Muscle layer of colon (tissue), 2 donors: ENCODE results near the gene DNAAF8.

Experiments
- H3K27ac ChIP-seq: one replicate; pipeline ENCODE4 v1.7.0; 2013; ENCODE audit warnings: low read depth, mild to moderate bottlenecking, low read length, moderate library complexity
- H3K27me3 ChIP-seq, 2 donors: one replicate each; pipeline ENCODE4 v1.7.0; 2013; ENCODE audit warnings: low read length in 2 of 2, mild to moderate bottlenecking in 2 of 2; ENCODE audit not compliant: insufficient read depth in 2 of 2, control insufficient read depth in 1 of 2
- H3K36me3 ChIP-seq: one replicate; pipeline ENCODE4 v1.7.0; 2013; ENCODE audit warnings: mild to moderate bottlenecking, low read length; ENCODE audit not compliant: insufficient read depth
- H3K4me1 ChIP-seq: one replicate; pipeline ENCODE4 v1.7.0; 2013; ENCODE audit warnings: mild to moderate bottlenecking, low read length; ENCODE audit not compliant: insufficient read depth
- H3K4me3 ChIP-seq, 2 donors: one replicate each; pipeline ENCODE4 v1.7.0; 2013; ENCODE audit warnings: low read length in 2 of 2, low read depth in 1 of 2, mild to moderate bottlenecking in 1 of 2, moderate library complexity in 1 of 2
- H3K9ac ChIP-seq: one replicate; pipeline ENCODE4 v1.7.0; 2013; ENCODE audit warnings: low read length
- H3K9me3 ChIP-seq: one replicate; pipeline ENCODE4 v1.7.0; 2013; ENCODE audit warnings: mild to moderate bottlenecking, low read length
- donor health status: abdominal sarcoma.
- donor health status: Adenocarcinoma of cecum.

DNAAF8 gene

GRCh38 chr16:4790871-4791270 lies 56.5 kb downstream of the DNAAF8 start:
- Histone ChIP-seq H3K4me1 (no peaks in the 10 kb centered on the region), H3K9me3 (no peaks in the 10 kb centered on the region), H3K4me3 (no peak overlapping the region), H3K27me3 (no peaks in the 10 kb centered on the region), H3K9ac (no peak overlapping the region), H3K36me3 (no peaks in the 10 kb centered on the region), H3K27ac (no peak overlapping the region)

- no peak overlapping the region for H3K27ac ChIP-seq
- no peaks in the 10 kb centered on the region for H3K27me3 ChIP-seq
- H3K4me1 ChIP-seq: no peaks in the 10 kb centered on the region
- no peaks in the 10 kb centered on the region for H3K9me3 ChIP-seq
- H3K9ac ChIP-seq: no peak overlapping the region
- no peaks in the 10 kb centered on the region for H3K36me3 ChIP-seq
- no peak overlapping the region for H3K4me3 ChIP-seq
Measured at GRCh38 chr16:4792951-4793513, 58.7 kb downstream of the DNAAF8 start.

- no peak within 1 kb of the TSS for H3K4me3 ChIP-seq
- H3K27me3 ChIP-seq: no peaks in the 10 kb centered on the region
- H3K4me1 ChIP-seq: peaks cover 2% of the 10 kb centered on the region
- peaks cover 14% of the 10 kb centered on the region for H3K36me3 ChIP-seq
- H3K27ac ChIP-seq: no peak within 1 kb of the TSS
- no peaks in the 10 kb centered on the region for H3K9me3 ChIP-seq
- no peak within 1 kb of the TSS for H3K9ac ChIP-seq
Measured at GRCh38 chr16:4795181-4795827, 61.0 kb downstream of the DNAAF8 start, which contains the start of gene SMIM22. Gene SMIM22, plus strand, starts transcription at chr16:4795369. Its CDS starts 366 bp downstream, at chr16:4795735.

- peaks cover 14% of the 10 kb centered on the region for H3K36me3 ChIP-seq
- no peak overlapping the region for H3K9ac ChIP-seq
- peaks cover 9% of the 10 kb centered on the region for H3K4me1 ChIP-seq
- no peaks in the 10 kb centered on the region for H3K9me3 ChIP-seq
- H3K27me3 ChIP-seq: no peaks in the 10 kb centered on the region
- H3K27ac ChIP-seq: no peak overlapping the region
- no peak overlapping the region for H3K4me3 ChIP-seq
Measured at GRCh38 chr16:4795828-4796572, 61.7 kb downstream of the DNAAF8 start.

- Histone ChIP-seq H3K27me3 (no peaks in the 10 kb centered on the region), H3K27ac (no peak overlapping the region), H3K4me1 (peaks cover 17% of the 10 kb centered on the region), H3K9ac (no peak overlapping the region), H3K36me3 (peaks cover 14% of the 10 kb centered on the region), H3K4me3 (no peak overlapping the region), H3K9me3 (no peaks in the 10 kb centered on the region)
Measured at GRCh38 chr16:4796982-4797804, 62.9 kb downstream of the DNAAF8 start.

GRCh38 chr16:4797805-4798252 lies 63.5 kb downstream of the DNAAF8 start:
- Histone ChIP-seq H3K9ac (no peak overlapping the region), H3K4me3 (no peak overlapping the region), H3K36me3 (peaks cover 14% of the 10 kb centered on the region), H3K9me3 (no peaks in the 10 kb centered on the region), H3K4me1 (peaks cover 17% of the 10 kb centered on the region), H3K27ac (no peak overlapping the region), H3K27me3 (no peaks in the 10 kb centered on the region)

- Histone ChIP-seq H3K4me3 (no peak overlapping the region), H3K9me3 (no peaks in the 10 kb centered on the region), H3K4me1 (peaks cover 21% of the 10 kb centered on the region), H3K36me3 (peaks cover 14% of the 10 kb centered on the region), H3K27me3 (no peaks in the 10 kb centered on the region), H3K9ac (no peak overlapping the region), H3K27ac (no peak overlapping the region)
Measured at GRCh38 chr16:4798456-4798855, 64.1 kb downstream of the DNAAF8 start.
